MM.1S (cell line): ENCODE measurements around the gene CHD2.

Experiments
- EZH2 ChIP-seq: fragments of 300-600 bp; sonication (generic); optimal IDR thresholded peaks from 2 replicates; pipeline ENCODE3; 2017; ENCODE audit warnings: low read depth, mild to moderate bottlenecking, antibody characterized with exemption, low read length, mixed read lengths
- EZH2phosphoT487 ChIP-seq: fragments of 300-600 bp; sonication (generic); IDR thresholded peaks from 2 replicates; pipeline ENCODE4 v1.6.1; 2018; ENCODE audit warnings: antibody characterized with exemption, low read length
- TF ChIP-seq, protein P1 (sequence below): fragments of 300-600 bp; sonication (generic); IDR thresholded peaks from 2 replicates; pipeline ENCODE4 v1.5.1; 2016; ENCODE audit warnings: antibody characterized with exemption, low read length, mixed read lengths

DNA sequence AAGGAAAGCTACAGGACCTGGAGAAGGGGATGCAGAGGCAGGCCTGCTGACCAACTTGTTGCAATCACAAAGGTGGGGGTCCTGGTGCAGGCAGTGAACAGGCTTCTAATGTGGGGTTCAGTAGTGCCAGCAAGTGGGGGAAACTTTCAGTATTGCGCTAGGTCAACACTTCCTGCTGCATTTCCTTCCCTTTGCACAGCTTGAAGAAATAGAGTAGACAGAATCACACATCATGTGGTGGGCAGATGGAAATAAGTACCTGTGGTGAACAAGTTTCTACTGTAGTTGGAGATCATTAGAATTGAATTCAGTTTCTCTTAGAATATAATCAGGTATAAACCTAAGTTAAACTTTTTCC, 125.5 kb downstream of the CHD2 start:
- TF ChIP-seq, protein P1, sequence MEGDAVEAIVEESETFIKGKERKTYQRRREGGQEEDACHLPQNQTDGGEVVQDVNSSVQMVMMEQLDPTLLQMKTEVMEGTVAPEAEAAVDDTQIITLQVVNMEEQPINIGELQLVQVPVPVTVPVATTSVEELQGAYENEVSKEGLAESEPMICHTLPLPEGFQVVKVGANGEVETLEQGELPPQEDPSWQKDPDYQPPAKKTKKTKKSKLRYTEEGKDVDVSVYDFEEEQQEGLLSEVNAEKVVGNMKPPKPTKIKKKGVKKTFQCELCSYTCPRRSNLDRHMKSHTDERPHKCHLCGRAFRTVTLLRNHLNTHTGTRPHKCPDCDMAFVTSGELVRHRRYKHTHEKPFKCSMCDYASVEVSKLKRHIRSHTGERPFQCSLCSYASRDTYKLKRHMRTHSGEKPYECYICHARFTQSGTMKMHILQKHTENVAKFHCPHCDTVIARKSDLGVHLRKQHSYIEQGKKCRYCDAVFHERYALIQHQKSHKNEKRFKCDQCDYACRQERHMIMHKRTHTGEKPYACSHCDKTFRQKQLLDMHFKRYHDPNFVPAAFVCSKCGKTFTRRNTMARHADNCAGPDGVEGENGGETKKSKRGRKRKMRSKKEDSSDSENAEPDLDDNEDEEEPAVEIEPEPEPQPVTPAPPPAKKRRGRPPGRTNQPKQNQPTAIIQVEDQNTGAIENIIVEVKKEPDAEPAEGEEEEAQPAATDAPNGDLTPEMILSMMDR, result no peak
- TF ChIP-seq EZH2 (no peak), EZH2phosphoT487 (no peak)
